ENCODE results near the gene RDH14.

RDH14 gene

DNA sequence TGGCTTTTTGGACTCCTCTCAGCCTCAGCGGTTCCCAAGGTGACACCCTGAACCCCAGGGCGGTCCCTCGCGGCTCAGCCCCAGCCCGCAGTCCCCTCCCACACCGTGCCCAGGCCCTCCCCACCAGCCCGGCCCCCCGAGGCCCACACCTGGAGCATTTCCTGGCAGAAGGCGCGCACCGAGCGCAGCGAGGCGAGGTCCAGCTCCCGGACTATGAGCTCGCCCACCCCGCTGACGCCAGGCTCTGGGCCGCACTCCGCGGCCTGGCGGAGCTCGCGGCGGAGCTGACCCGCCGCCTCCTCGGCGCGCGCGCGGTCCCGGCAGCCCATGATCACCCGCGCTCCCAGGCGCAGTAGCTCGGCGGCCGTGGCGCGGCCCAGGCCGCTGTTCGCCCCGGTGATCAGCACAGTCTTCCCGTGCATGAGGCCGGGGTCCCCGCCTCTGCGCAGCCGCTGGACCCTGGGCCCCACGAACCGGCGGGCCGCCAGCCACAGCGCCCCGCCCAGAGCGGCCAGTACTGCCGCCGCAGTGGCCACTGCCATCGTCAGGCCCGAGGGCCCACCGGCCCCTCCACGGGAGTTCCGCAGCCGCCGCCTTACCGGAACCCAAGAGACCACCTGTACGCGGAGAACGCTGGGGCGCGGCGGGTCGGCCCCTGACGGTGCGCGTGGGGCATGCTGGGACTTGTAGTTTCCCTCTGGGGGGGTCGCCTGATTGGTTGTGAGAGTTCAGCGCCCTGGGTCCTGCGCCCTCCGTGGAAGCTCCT is at the start of gene RDH14:
Gene RDH14 (minus strand): TSS at position 623 of the 766 bp plus-strand sequence. CDS start 81 bp downstream, at position 542.
- peak; percentile 83 for DNase-seq

DNA sequence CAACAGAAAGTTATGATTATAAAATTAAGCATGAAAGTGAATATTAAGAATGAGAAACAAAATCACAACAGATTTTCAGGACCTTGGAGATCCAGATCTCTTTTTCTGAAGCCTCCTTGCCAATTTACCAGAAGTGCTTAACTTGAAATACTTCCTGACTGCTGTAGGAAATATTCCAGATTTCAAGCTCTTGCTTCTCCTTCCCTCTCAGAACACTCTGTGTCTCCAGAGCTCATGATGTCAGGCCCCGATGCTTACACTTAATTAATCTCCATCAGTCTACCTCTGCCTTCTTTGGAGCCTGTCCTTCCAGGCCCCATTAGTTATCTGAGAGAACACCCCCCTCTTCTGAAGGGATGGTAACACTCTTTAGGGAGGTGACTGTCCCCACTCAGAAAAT is 49.6 kb upstream of the RDH14 start:
- DNase-seq, result no peak

- no peak for DNase-seq
Observed at GRCh38 chr2:18605115-18605514, 44.7 kb upstream of the RDH14 start.

DNA sequence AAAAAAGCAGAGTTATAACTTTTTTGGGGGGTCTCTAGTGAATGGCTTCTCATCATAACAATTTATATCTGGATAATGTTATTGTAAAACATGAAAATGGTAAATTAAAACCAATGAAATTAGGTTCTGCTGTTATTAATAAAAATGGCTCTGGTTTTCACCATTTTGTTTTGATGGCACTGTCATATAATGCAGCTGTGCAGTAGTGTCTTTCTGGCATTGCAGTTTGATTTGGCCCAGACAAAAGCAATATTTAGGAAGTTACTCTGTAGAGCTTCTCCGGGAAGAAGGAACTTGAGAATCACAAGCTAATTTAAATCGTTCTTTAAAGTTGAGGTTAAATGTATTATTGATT is 44.1 kb upstream of the RDH14 start:
- DNase-seq, result no peak

DNA sequence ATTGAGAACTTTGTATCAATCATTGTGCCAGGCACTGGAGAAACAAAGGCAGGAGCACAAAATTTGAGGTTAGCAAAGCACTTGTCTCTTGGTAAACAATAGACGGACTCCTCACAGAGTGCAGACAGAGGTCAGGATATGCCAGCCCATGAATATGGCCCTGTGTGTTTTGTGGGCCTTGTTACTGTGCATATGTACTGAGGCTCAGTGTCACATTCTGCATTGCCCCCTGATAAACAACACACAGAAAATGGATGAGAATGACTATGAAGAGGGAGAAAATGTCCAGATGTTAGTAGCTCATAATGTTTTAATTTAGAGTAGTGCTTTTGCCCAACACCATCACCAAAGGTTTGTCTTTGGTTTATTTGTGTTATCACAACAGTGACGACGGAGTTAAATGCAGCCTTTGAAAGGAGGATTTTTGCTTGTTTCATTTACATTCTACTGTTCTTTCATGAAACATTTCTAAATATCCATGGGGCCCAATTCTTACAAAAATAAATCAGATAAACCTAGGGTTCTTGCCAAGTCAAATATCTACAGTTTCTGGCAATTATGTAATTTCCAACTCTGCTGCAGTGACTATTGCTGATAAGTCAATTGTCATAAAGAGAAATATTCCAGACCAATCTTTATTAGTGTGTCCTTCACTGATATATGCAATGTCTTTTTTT is 43.5 kb upstream of the RDH14 start:
- no peak for DNase-seq

DNA sequence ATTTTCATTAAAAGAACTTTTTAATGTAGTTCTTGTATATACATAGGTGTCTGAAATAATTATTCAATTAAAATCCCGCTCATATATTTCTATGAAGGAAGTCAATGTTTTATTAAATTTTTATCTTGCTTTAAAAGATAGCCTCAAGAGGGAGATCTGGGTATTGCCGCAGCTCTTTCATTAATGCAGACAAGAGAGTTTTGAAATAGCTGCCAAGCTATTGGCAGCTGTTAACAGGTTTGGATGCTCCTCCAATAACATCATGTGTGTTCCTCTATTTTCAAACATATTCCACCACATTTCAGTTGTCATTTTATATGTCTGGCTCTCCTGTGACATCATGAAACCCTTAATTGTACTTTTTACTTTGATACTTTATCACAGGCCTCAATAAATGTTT is 41.8 kb upstream of the RDH14 start:
- no peak for DNase-seq

DNA sequence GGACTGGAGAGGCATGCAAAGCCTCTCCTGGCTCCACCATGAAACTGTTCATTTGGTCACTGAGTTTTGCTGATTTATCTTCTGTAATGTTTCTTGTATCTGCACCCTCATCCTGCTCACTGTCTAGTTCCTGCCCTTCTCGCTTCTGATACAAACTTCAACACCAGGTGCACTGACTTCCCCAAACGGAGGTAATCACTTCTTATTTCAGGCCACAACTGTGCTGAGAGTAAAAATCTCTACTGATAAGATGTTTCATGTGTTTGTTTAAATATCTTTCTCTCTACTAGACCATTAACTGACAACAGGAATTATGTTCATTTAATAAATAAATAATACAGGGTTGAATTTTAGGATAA is 39.8 kb upstream of the RDH14 start:
- no peak for DNase-seq

DNA sequence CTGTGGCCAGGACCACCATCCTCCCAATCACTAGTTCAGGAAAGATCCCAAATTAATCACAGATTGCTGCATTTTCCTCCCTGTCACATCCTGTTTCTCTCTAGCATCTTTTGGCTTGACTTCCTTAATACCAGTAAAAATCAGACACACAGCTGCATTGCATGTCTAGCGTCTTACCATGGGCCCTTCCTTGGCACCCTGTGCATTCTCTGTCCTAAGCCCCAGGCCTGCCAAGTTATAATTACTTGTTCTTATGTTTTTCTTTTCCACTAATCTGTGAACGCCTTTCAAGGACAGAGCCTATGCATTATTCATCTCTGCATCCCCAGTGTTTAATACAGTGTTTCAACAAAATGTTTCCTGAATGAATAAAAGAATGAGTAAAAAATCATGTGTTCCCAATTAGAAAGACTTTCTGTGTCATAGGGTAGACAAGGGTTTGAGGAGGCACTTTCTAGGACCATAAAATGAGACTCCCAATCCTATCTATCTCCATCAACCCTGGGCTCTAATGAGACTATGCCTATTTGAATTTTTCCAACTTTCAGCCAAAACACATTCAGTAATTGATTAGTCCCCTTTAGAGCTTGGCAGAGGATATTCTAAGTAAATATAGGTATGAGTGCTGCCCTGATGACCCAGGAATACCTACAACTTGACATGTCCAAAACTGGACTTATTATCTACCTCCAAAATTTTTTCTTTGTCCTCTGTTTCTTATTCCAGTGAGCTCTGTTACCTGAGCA is 39.2 kb upstream of the RDH14 start:
- no peak for DNase-seq

DNA sequence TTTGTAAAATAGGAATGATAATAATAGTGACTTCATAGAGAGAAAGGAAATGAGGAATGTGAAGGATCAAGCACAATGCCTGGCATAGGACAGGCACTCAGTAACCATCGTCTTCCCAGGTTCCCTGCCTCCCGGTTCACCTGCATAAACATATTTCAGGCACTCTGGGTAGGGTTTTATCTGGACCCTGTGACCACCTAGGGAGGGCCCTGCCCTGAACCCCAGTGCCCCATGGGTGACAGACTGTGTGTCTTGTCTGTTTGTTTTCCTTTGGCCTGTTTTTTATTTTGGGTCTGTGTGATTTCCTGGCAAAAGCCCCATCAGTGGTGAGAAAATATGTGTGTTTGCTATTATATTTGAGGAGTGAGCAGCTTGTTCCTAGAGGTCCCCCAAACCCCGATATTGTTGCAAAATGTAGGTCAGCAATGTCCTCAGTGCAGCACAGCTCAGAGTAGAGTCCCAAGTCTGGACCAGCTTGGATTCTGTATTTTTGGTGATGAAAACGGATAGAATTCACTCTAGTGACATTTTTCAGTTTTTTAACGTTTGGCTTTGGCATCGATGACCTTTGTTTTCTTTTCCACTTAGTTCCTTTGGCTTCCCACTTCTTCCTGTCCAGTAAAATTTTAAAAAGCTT is 38.5 kb upstream of the RDH14 start:
- DNase-seq, result no peak

- no peak for DNase-seq
Observed at GRCh38 chr2:18597618-18598017, 37.2 kb upstream of the RDH14 start.

DNA sequence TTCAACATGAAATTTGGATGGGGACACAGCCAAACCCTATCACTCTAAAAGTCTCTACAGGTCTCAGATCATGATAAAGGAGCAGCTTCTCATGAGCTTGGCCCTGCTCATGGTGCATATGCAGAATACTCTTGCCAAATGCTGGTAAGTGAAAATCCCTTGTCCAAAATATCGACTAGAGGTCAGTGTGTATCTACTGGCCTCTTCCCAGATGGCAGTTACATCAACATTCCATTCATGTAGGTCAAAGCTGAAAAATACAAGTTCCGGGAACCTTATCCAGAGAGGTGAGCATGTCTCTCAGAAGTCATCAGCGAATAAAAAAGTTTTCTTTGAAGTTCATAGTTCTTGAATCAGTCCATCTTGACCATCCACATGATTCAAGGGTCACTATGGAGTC is 36.5 kb upstream of the RDH14 start:
- no peak for DNase-seq

GRCh38 chr2:18593496-18593895 is 33.0 kb upstream of the RDH14 start:
- no peak for DNase-seq

GRCh38 chr2:18592372-18592771 is 31.9 kb upstream of the RDH14 start:
- no peak for DNase-seq

- DNase-seq, result no peak
Observed at GRCh38 chr2:18589354-18589753, 28.9 kb upstream of the RDH14 start, which contains the start of gene NT5C1B. TSS of gene NT5C1B (minus strand) at chr2:18589569. CDS start at chr2:18589468, 101 bp downstream.

- DNase-seq, result no peak
Observed at GRCh38 chr2:18588802-18589201, 28.3 kb upstream of the RDH14 start.

DNA sequence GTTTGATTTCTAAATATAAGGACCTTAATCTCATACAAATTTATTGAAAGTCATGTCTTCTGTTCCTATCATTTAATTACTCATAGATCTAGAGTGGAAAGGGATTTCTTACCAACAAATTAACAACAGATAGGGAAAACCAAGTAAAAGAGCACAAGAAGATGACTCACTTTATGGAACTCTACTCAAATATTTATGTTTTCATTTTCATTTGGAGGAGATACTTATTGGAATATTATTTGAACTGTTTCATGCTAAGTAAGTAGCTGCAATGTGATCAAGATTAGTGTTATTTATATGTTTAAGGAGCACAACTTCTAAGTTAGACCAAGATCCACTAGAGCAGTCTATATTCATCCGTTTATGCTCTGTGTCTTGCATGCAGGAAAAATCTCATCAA is 27.6 kb upstream of the RDH14 start:
- DNase-seq, result no peak

GRCh38 chr2:18585526-18585925 is 25.1 kb upstream of the RDH14 start:
- DNase-seq, result no peak

DNA sequence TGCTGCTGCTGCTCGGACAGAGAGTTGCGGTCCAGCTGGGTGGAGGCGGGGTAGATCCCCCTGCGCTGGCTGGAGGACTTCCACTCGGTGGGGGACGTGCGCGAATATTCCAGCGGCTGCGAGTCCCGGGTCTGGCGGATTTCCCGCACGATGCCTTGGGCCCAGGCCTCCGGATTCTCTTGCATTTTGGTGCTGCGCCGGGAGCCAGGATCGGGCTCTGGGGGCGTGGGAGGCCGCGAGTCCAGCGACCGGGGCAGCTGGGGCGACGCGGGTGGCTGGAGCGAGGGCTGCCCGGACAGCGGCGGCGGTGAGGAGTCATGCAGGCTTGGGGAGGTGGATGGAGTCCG is 24.1 kb upstream of the RDH14 start:
- no peak for DNase-seq

- DNase-seq, result no peak
Observed at GRCh38 chr2:18583905-18584607, 23.6 kb upstream of the RDH14 start.

DNA sequence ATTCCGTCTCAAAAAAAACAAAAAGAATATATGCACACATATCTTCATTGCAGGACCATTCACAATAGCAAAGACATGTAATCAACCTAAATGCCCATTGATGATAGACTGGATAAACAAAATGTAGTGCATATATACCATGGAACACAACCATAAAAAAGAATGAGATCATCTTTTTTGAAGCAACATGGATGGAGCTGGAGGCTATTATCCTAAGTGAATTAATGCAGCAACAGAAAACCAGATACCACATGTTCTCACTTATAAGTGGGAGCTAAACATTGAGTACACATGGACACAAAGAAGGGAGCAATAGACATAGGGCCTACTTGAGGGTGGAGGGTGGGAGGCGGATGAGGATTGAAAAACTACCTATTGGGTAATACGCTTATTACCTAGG is 20.2 kb upstream of the RDH14 start:
- DNase-seq, result no peak

GRCh38 chr2:18578033-18578432 is 17.6 kb upstream of the RDH14 start:
- no peak for DNase-seq

DNA sequence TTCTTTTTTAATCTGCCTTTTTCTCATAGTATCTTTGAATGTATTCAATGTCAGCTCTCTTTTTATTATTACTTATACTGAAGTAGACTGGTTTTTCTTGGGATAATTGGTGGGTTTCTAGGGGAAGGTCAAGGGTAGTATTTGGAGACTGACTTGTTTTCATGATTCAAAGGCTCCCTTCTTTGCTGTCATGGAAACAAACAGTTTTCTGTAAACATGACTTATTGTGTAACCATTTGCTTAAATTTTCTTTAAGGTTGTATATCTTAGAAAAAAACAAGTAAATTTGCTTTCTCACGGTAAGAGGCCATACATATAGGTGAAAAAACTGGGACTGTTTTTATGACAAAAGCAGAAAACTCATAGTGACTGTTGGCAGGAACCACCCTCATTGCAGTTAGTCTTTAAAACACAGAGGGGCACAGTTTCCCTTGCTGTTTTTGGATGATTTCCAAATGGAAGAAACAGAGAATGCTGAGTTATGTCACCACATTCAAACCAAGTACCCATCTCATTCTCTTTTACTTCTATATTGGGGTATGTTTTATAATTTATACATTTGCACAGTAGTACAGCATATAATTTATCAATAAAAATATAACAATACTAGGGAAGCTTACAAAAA is 5.8 kb upstream of the RDH14 start:
- no peak for DNase-seq

- no peak for DNase-seq
Observed at GRCh38 chr2:18560797-18561085, 288 bp upstream of the RDH14 start.
